Liver (tissue), 3 donors: ENCODE measurements around the gene PEX1.

Source experiments
- CTCF ChIP-seq: fragments of 150-350 bp; IDR thresholded peaks from 2 replicates; pipeline ENCODE4 v1.5.1; 2017; ENCODE audit warnings: improper control_type of control experiment, low read depth, low read length; ENCODE audit not compliant: missing input control
- FOXA1 ChIP-seq: IDR thresholded peaks from 2 replicates; pipeline ENCODE4 v1.6.1; 2016; ENCODE audit warnings: antibody characterized with exemption
- RAD21 ChIP-seq, 2 donors: IDR thresholded peaks; 2 replicates each; pipeline ENCODE4 v1.6.1; 2016; ENCODE audit warnings: antibody characterized with exemption in 2 of 2, mild to moderate bottlenecking in 2 of 2
- donor health status: healthy.
- donor health status: healthy.

- TF ChIP-seq CTCF = no peak
- no peak for TF ChIP-seq RAD21 (IDR thresholded peaks at IDR 0.05)
- TF ChIP-seq FOXA1 = no peak
Measured at GRCh38 chr7:92503767-92504166, 24.6 kb downstream of the PEX1 start.
